Kidney (tissue), 14 donors: ENCODE data around the gene CA6. TPM values are rescaled to one million over a fixed set of nuclear protein-coding genes. Genes with fewer than 3 reads are reported as not detected.

Source experiments
- DNase-seq, 5 donors: peaks; one replicate each; pipeline ENCODE4 v3.0.0-alpha.2; 2013 to 2020
- FAIRE-seq: peaks from 2 replicates; lab custom pipeline; 2012; peaks lifted over from hg19 to GRCh38; lab: Jason Lieb, UNC
- H3K27ac ChIP-seq, 2 donors: one replicate each; pipeline ENCODE4 v1.7.0; 2013; ENCODE audit warnings: low read depth in 2 of 2, low read length in 2 of 2, inconsistent platforms in 1 of 2
- H3K27me3 ChIP-seq: one replicate; pipeline ENCODE4 v1.7.1; 2013; ENCODE audit warnings: low read length, inconsistent platforms; ENCODE audit not compliant: control insufficient read depth, insufficient read depth
- H3K36me3 ChIP-seq, 3 donors: one replicate each; pipeline versions ENCODE4 v1.7.0 to v1.7.1; 2013; ENCODE audit warnings: low read length in 3 of 3, control low read depth in 1 of 3, inconsistent platforms in 1 of 3; ENCODE audit not compliant: insufficient read depth in 3 of 3, control insufficient read depth in 2 of 3
- H3K4me1 ChIP-seq, 3 donors: one replicate each; pipeline versions ENCODE4 v1.7.0 to v1.7.1; 2013; ENCODE audit warnings: low read length in 3 of 3, inconsistent platforms in 1 of 3, low read depth in 1 of 3; ENCODE audit not compliant: control insufficient read depth in 2 of 3, insufficient read depth in 2 of 3
- H3K4me3 ChIP-seq, 3 donors: one replicate each; pipeline versions ENCODE4 v1.7.0 to v1.8.1; 2013; ENCODE audit warnings: low read length in 3 of 3, control low read depth in 1 of 3, inconsistent platforms in 1 of 3
- H3K9ac ChIP-seq, 3 donors: one replicate each; pipeline versions ENCODE4 v1.7.0 to v1.7.1; 2013; ENCODE audit warnings: low read length in 3 of 3, control low read depth in 1 of 3, inconsistent platforms in 1 of 3
- H3K9me3 ChIP-seq, 3 donors: one replicate each; pipeline versions ENCODE4 v1.7.0 to v1.7.1; 2013; ENCODE audit warnings: low read length in 3 of 3, control low read depth in 1 of 3, inconsistent platforms in 1 of 3; ENCODE audit not compliant: control insufficient read depth in 2 of 3, insufficient read depth in 1 of 3
- CTCF ChIP-seq: IDR thresholded peaks from 3 replicates; pipeline ENCODE4 v1.5.1; 2012; ENCODE audit warnings: mild to moderate bottlenecking, moderate library complexity, borderline replicate concordance; ENCODE audit not compliant: insufficient read depth; ENCODE audit errors: extremely low read depth
- intact Hi-C: fragments of 100-400 bp; cut with DNase I; formaldehyde crosslinking; loops from one replicate; pipeline ENCODE4 v1.11.1; 2022
- polyA plus RNA-seq: library from polyadenylated mRNA; stranded (reverse); fragments of 350-450 nt; fragmentation: Illumina TruSeq; extraction: RNeasy Lipid Tissue Mini Kit (QIAGEN cat#74804); gene quantifications from one replicate; pipeline ENCODE4 v1.2.3, GENCODE V29; 2014; ENCODE audit warnings: low read depth, low replicate concordance; ENCODE audit not compliant: insufficient read depth
- total RNA-seq: library from RNA; stranded (reverse); fragmentation: NEBNext Ultra II Directional; extraction: Animal tissue kit (Norgen Biotek cat#: 25700); gene quantifications from one replicate; pipeline ENCODE4 v1.2.1, GENCODE V29; 2021
- donor health status: control.
- donor health status: control.
- donor health status: control.
- donor health status: control.
- donor health status: control.
- donor health status: DM: yes; HTN: yes; CAD: no.
- donor health status: Normal renal cell carcinoma (clear cell type).

CA6 gene
- total and polyA plus RNA-seq, 2 donors from 2014 or later = not detected

DNA sequence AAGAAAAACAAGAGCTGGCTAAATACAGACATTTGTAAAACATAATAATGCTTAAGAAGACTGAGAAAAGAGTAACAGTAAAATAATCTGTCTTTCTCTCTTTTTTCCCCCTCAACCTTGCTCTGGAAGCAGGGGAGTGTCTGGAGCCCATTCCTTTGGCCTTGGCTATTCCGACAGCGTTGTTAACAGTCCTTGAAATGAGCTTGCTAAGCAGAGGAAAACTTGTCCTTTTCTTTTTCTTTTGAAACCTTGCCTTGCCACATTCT, 6.7 kb upstream of the CA6 start:
- no peak for DNase-seq
- H3K36me3 ChIP-seq = no peaks in the 10 kb centered on the region
- H3K4me3 ChIP-seq = no peak overlapping the region
- H3K27ac ChIP-seq = no peak overlapping the region
- no peak overlapping the region for H3K9ac ChIP-seq
- no peak for TF ChIP-seq CTCF
- FAIRE-seq = no peak
- intact Hi-C loops = no loop called here
- no peaks in the 10 kb centered on the region for H3K27me3 ChIP-seq
- no peaks in the 10 kb centered on the region for H3K9me3 ChIP-seq
- no peaks in the 10 kb centered on the region for H3K4me1 ChIP-seq

DNA sequence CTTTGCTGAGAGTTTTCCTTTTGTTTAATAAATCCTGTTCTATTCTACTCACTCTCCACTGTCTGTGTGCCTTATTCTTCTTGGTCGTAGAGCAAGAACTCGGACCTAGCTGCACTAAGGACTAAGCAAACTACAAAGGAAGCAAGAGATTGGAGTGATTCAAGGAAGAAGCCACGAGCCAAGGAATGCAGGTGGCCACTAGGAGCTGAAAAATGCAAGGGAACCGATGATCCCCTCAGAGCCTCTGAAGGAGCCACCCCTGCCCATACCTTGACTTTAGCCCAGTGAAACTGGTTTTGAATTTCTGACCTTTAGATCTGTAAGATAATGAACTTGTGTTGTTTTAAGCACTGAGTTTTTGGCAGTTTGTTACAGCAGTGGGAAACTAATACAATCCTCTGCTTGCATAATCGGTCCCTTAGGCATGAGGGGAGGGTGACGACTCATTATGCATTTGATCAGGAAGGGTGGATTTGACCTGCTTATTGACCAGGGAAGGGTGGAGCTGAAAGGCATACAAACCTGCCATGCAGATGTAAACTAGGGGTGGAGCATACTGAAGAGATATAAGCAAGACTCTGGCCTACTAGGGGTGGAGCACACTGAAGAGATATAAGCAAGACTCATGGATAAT, 6.2 kb upstream of the CA6 start:
- no peak for FAIRE-seq
- Histone ChIP-seq H3K27ac (no peak overlapping the region), H3K9ac (no peak overlapping the region), H3K4me1 (no peaks in the 10 kb centered on the region), H3K36me3 (no peaks in the 10 kb centered on the region), H3K9me3 (no peaks in the 10 kb centered on the region), H3K4me3 (no peak overlapping the region), H3K27me3 (no peaks in the 10 kb centered on the region)
- no peak for DNase-seq
- TF ChIP-seq CTCF = no peak
- intact Hi-C loops = no loop called here

DNA sequence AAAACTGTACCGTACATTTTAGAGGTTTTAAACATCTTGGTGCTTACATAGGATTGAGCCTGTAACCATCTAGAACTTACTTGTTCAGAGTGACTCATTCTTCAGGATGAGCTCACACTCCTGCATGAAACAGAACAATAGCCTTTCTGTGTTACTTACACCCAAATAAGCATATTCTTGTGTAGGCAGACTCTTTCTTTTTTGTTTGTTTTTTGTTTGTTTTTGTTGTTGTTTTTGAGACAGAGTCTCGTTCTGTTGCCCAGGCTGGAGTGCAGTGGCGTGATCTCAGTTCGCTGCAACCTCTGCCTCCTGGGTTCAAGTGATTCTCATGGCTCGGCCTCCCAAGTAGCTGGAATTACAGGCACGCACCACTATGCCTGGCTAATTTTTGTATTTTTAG, 3.8 kb upstream of the CA6 start:
- H3K9me3 ChIP-seq = no peaks in the 10 kb centered on the region
- no peak overlapping the region for H3K4me3 ChIP-seq
- intact Hi-C loops = no loop called here
- no peak overlapping the region for H3K9ac ChIP-seq
- DNase-seq (no peak), FAIRE-seq (no peak)
- no peaks in the 10 kb centered on the region for H3K4me1 ChIP-seq
- H3K27me3 ChIP-seq = no peaks in the 10 kb centered on the region
- H3K27ac ChIP-seq = no peak overlapping the region
- no peaks in the 10 kb centered on the region for H3K36me3 ChIP-seq
- no peak for TF ChIP-seq CTCF
